Right ventricle myocardium inferior (tissue), 1 donor: ENCODE results near the gene FERMT1. TPM values are rescaled to one million over a fixed set of nuclear protein-coding genes. Genes with fewer than 3 reads are reported as not detected.
"Not testable (repeated sequence)": the region's sequence is repeated elsewhere in the genome, so short reads cannot be mapped to it uniquely, and the experiment has no call there.

Experiments
- ATAC-seq: fragments of 200-7000 bp; cut with Tn5 transposase; one replicate; pipeline ENCODE4 v1.9.1; 2020; ENCODE audit warnings: mild to moderate bottlenecking, moderate library complexity
- DNase-seq: peaks from one replicate; pipeline ENCODE4 v3.0.0; 2021; ENCODE audit errors: missing footprints
- intact Hi-C: fragments of 100-400 bp; cut with DNase I; formaldehyde crosslinking; loops from one replicate; pipeline ENCODE4 v1.11.0; 2022
- total RNA-seq: library from RNA; stranded (reverse); fragmentation: NEBNext Ultra II Directional; extraction: Animal tissue kit (Norgen Biotek cat#: 25700); gene quantifications from one replicate; pipeline ENCODE4 v1.2.1, GENCODE V29; 2021
- donor health status: DM: no; HTN: yes; CAD: no; lungs with severe emphysema.

FERMT1 gene
- total RNA-seq, 1 donor from 2014 or later: 1.5 TPM

- DNase-seq: no peak
- intact Hi-C loops: no loop called here
- ATAC-seq: no peak
Observed at GRCh38 chr20:6053776-6054688, 68.8 kb downstream of the FERMT1 start, which contains the start of gene LRRN4. Gene LRRN4, minus strand, starts transcription at chr20:6054060. Its CDS starts 1,261 bp downstream, at chr20:6052799.

- no peak for DNase-seq
- intact Hi-C loops: no loop called here
- ATAC-seq: no peak
Observed at GRCh38 chr20:6053064-6053775, 69.6 kb downstream of the FERMT1 start.

GRCh38 chr20:6051505-6051904, 71.3 kb downstream of the FERMT1 start:
- no peak for DNase-seq
- ATAC-seq: no peak
- intact Hi-C loops: no loop called here

DNA sequence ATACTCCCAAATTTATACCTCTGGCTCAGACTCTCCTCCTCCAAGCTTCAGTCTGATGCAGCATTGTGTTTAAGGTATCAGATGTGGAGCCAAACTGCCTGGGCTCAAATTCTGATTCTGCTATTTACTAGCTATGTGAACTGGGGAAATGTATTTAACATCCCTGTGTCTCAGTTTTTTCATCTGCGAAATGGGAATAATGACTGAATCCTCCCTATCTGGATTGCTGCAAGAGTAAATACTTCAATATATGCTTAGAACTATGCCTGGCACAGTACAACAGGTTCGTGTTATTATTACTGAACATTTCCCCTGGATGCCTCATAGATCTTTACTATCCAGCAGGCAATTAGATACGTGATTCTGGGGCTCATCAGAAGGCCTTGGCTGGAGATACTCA, 74.4 kb downstream of the FERMT1 start:
- ATAC-seq: no peak
- intact Hi-C loops: no loop called here

GRCh38 chr20:6046432-6046831, 76.4 kb downstream of the FERMT1 start:
- intact Hi-C loops: no loop called here
- DNase-seq (no peak), ATAC-seq (no peak)

More for the DNA sequence above, 74.4 kb downstream of the FERMT1 start:
- DNase-seq: no peak

DNA sequence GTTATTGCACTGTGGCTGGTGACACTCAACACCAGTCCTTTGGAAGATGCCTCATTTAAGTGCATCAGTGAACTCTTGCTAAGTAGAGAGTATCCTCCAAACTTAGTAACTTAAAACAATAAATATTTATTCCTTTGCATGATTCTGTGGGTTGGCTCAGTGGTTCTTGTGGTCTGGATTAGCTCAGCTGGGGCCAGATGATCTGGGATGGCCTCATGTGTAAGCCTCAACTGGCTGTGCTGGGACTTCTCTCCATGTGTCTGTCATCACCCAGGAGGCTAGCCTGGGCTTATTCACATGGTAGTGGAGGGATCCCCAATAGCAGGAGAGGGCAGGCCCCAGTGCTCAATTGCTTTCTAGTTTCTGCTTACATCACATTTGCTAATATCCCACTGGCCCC, 77.3 kb downstream of the FERMT1 start:
- intact Hi-C loops: no loop called here
- no peak for ATAC-seq
- no peak for DNase-seq

GRCh38 chr20:6044115-6044514, 78.7 kb downstream of the FERMT1 start:
- intact Hi-C loops: no loop called here
- ATAC-seq: no peak
- DNase-seq: no peak

DNA sequence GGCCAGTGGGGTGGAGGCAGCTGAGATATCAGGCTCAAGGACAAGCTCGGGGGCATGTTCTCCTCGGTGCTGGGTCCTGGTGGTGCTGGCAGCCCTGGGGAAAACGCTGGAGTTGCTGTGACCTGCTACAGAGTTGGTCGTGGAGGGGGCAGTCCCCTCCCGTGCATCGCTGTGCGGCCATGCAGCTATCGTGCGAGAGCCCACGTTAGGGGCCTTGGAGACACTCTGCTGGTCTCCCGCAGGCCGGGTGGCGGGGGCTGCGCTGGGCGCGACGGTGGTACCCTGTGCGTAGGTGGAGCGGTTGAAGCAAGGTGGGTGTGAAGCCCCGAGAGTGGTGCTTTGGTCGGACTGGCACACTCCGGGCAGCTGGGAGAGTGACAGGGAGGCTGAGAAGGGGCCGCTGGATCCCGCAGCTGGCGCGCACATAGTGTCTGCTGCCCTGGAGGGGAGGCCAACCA, 81.0 kb downstream of the FERMT1 start:
- ATAC-seq (no peak), DNase-seq (no peak)
- intact Hi-C loops: no loop called here

- intact Hi-C loops: no loop called here
- no peak for ATAC-seq
- peak; percentile 48 for DNase-seq
Observed at GRCh38 chr20:6040958-6041807, 81.6 kb downstream of the FERMT1 start.

DNA sequence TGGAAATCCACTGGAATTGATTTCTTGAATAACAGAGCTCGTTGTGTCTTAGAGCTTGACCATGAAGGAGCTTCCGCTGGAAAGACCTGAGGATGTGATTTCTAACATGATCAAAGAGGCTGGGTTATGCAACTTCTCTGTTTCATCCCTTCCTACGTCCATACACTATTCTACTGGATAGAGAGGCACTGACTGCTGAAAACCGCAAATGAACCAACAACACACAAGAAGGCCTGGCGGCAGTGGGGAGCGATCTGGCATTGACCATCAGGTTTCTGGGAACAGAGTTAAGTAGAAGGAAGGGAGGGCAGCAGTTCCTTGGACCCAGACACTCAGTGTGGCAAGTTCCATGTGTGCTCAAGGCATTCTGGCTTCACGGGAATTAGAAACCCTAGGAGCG, 82.3 kb downstream of the FERMT1 start:
- DNase-seq (no peak), ATAC-seq (no peak)
- intact Hi-C loops: no loop called here

DNA sequence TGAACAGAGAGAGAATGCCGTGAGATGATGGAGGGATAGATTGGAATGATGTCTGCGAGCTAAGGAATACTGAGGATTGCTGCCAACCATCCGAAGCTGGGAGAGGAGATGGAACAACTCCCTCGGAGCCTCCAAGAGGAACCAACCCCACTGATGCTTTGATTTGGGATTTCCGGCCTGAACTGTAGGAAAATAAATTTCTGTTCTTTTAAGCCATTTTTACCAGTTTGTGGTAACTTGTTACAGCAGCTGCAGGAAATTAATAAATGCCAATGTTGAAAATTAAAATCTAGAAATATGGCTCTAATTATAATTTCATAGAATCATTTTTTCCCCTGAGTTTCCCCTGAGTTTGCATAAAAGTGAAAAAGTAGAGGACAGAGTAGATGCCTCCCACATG, 83.1 kb downstream of the FERMT1 start:
- intact Hi-C loops: loop anchor here (2.0 kb wide), 1 partner anchor 35 kb away; no protein-coding TSS in a partner anchor
- ATAC-seq (no peak), DNase-seq (no peak)

- DNase-seq (peak; percentile 70), ATAC-seq (peak; percentile 68)
- intact Hi-C loops: loop anchor here (2.0 kb wide), 1 partner anchor 37 kb away; no protein-coding TSS in a partner anchor
Observed at GRCh38 chr20:6038256-6038655, 84.6 kb downstream of the FERMT1 start.

GRCh38 chr20:6037082-6037481, 85.7 kb downstream of the FERMT1 start:
- intact Hi-C loops: no loop called here
- DNase-seq: no peak
- no peak for ATAC-seq

GRCh38 chr20:6036213-6036612, 86.6 kb downstream of the FERMT1 start:
- DNase-seq: no peak
- intact Hi-C loops: no loop called here
- no peak for ATAC-seq

DNA sequence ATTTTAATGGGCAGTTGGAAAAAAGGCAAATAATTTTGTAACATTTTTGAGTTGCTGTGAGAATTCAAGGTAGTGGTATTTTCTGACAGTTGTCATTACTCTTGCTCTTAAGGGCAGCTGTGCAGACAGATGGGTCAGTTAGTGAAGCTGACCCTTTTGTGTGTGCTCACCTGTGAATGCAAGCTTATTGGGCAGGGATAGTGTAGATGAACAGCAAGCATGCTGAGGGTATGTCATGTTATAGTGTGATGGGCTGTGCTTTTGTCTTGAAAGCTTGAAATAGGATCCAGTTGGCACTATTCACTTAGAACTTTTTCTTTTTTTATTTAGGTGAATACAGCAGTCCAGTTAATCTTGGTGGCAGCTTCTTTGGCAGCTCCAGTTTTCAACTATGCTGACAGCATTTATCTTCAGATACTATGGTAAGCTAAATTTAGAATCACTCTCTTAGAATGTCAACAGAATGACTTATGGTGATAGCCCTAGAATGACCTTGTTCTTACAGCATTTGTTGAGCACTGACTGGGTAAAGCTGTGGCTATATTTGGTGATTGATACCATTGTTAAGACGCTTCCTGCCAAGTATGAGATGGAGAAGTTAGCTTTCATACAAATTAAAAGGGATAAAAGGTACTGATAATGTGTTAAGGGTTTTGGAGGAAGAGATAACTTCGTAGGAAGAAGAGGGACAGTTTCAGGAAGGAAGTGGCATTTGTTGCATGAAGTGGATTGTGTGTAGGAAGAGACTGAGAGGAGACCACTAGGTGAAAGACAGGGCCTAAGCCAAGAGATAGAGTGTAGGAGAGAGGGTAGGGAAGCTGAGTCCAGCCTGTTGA, 88.5 kb downstream of the FERMT1 start:
- intact Hi-C loops: no loop called here
- no peak for DNase-seq
- peak; percentile 86 for ATAC-seq

- DNase-seq, intact Hi-C loops, ATAC-seq: not testable (repeated sequence)
Observed at GRCh38 chr20:6032907-6033306, 89.9 kb downstream of the FERMT1 start.

GRCh38 chr20:6030453-6031080, 92.3 kb downstream of the FERMT1 start:
- ATAC-seq: no peak
- intact Hi-C loops: no loop called here
- DNase-seq: no peak

DNA sequence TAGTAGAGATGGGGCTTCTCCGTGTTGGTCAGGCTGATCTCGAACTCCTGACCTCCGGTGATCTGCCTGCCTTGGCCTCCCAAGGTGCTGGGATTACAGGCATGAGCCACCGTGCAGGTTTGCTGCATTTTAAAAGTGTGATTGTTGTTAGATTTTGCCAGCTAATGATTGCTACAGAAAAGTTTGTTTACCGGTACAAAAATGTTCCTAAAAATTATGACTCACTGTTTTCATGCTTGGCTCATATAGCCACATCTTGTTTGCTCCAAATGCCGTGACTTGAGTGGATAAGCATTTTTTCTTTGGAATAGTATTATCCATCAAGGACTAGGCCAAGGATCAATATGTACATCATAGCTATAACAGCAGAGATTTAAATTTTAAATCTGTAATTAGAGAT, 93.3 kb downstream of the FERMT1 start:
- ATAC-seq (no peak), DNase-seq (no peak)
- intact Hi-C loops: no loop called here
